KOPT-K1 (cell line): ENCODE results near the gene BABAM2.
"Not testable (repeated sequence)": the region's sequence is repeated elsewhere in the genome, so short reads cannot be mapped to it uniquely, and the experiment has no call there.

Source experiments
- H3K27ac ChIP-seq: fragments of 200-600 bp; sonication (generic); 2 replicates; pipeline ENCODE4 v1.5.1; 2016; ENCODE audit warnings: antibody characterized with exemption, mild to moderate bottlenecking, low read depth, low read length; ENCODE audit not compliant: poor library complexity, severe bottlenecking
- H3K36me3 ChIP-seq: fragments of 200-600 bp; sonication (generic); 2 replicates; pipeline ENCODE4 v1.5.1; 2017; ENCODE audit warnings: antibody characterized with exemption, mild to moderate bottlenecking, low read length, moderate library complexity; ENCODE audit not compliant: insufficient read depth
- H3K9me3 ChIP-seq: fragments of 200-600 bp; sonication (generic); 2 replicates; pipeline ENCODE4 v1.5.1; 2017; ENCODE audit warnings: antibody characterized with exemption, low read length, mild to moderate bottlenecking; ENCODE audit not compliant: insufficient read depth, poor library complexity, severe bottlenecking

Gene BABAM2

DNA sequence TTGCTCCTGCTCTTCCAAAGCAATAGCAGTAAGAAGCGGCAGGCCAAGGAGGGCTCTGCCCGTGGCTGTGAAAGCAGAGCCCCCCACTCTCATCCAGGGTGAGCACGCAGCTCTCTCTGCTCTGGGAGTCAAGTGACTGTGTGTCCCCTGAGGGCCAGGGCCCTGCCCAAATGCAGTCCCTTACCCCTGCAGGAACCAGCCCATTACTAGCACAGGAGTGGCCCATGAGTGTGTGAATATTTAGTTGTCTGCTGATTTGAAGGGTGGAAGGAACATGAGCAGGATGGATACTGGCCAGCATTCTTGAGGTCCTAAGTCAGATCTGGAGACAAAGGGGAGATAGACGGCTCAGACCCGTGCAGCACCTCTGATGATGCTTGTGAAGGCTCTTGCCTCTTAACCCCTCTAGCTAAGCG is 432.5 kb downstream of the BABAM2 start:
- Histone ChIP-seq H3K27ac (no peak overlapping the region), H3K36me3 (no peaks in the 10 kb centered on the region), H3K9me3 (no peaks in the 10 kb centered on the region)

DNA sequence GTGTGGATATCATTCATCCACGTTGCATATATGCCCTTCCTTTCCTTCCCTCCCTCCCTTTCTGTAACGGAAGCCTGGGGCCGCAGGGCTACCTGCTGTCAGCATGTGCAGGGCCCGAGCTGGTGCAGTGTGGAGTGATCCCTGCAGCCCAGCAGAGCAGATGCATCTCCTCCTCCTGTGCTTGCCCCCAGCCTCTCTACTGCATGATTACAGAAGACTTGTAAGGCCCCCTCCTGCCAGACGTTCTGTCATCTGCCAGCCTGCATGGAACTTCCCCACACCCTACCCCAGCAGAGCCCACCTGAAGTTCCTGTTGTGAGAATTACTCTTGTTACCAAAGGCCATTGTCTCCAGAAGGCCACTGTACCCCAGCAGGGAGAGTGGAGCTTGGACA is 434.6 kb downstream of the BABAM2 start:
- Histone ChIP-seq H3K27ac (no peak overlapping the region), H3K9me3 (no peaks in the 10 kb centered on the region), H3K36me3 (no peaks in the 10 kb centered on the region)

DNA sequence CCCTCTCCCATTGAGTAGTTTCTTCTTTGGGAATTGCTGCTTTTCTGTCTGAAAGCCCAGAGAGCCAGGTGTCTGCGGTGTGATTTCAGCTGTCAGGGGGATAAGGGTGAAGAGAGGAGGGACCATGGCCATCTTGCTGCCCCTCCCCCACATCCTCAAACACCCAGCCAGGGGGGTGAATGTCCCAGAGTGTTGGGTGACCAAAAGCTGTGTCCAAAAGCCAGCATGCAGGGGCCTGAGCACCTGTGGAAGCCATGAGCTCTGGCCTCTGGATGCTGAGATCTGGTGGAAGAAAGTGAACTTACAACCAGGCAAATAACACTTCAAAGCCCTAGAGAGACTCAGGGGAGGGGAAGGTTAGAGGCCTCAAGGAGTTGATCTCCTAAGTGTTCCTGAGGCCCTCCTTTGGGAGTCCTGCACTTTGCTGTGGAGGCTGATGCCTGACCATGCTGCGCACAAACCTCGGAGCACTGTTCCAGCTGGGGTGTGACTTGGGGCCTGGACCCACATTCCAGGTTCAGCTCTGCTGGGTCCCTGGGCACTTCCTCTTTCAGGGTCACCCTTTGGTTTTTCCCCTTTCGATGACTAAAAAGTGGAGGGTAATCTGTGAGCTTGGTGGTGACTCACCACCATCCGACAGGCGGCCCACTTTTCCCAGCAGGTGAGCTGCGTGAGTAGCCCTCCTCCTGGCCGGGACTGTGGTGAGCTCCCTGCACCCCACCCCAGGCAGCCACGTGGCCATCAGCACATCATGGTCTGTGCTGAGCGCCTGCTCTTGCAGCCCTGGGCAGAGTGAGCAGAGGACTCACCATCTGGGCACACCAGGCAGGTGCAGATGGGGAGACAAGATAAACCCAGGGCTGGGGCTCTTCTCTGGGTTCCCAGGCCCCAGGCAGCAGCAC is 435.3 kb downstream of the BABAM2 start:
- Histone ChIP-seq H3K27ac (no peak overlapping the region), H3K36me3 (no peaks in the 10 kb centered on the region), H3K9me3 (no peaks in the 10 kb centered on the region)

DNA sequence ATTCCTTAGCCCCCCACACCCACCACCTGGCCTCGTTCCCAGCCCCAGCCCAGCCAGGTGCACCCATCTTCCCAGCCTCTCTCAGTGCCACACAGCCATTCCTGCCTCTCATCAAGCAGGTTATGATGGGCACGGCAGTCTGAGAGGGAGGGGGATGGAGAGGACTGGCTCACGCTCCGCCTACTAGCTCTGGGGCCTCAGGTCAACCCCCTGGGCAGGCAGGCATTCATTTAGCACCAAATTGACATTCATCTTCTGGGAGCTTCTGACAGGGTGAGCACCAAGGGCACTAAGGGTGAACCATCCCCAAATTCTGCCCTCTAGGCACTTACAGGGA is 435.9 kb downstream of the BABAM2 start:
- Histone ChIP-seq H3K9me3 (no peaks in the 10 kb centered on the region), H3K27ac (no peak overlapping the region), H3K36me3 (no peaks in the 10 kb centered on the region)

DNA sequence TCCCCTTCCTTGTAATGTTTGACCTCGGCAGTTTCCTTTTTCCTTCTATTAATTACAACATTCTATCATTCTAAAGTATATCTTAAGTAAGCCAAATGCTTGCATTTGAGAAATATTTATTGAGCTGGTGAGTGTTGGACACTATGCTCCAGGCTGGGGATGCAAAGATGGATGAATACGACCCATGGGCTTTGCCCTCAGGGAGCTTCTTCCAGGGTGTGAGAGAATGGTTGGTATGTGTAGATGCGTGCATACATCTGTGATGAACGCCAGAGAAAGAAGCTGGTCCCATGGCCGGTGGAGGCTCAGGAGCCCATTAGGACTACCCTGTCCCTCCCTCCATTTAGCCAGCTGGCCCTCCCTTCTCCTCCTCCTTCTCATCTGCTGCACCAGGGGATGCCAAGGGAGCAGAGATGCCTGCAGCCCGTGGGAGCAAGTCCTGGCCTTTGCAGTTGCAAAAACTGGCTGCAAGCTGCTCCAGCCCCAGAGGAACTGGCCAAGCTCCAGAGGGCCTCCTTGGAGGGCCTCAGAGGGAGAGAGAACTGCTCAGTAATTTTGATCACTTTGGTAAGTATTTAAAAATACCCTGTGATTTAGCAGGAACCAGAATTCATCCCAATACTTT is 436.5 kb downstream of the BABAM2 start:
- no peak overlapping the region for H3K27ac ChIP-seq

DNA sequence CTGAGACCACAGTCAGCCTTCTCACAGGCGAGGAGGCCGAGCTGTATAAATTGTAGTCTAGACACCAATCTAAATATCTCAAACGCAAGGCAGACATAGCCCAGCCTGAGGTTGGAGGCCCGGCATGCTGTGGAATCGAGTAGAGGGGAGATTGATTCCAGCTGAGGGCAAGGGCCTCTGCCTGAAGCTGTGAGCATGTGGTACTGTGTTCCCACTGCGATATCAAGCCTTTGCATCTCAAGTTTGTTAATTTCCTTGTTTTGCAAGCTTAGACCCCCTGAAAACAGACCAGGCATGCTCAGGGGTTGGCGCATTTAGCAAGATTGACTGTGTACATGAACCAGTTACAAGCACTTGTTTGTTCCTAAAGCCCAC is 437.0 kb downstream of the BABAM2 start:
- Histone ChIP-seq H3K9me3 (no peaks in the 10 kb centered on the region), H3K27ac (no peak overlapping the region), H3K36me3 (no peaks in the 10 kb centered on the region)

More for the DNA sequence above, 436.5 kb downstream of the BABAM2 start:
- no peaks in the 10 kb centered on the region for H3K36me3 ChIP-seq
- no peaks in the 10 kb centered on the region for H3K9me3 ChIP-seq

DNA sequence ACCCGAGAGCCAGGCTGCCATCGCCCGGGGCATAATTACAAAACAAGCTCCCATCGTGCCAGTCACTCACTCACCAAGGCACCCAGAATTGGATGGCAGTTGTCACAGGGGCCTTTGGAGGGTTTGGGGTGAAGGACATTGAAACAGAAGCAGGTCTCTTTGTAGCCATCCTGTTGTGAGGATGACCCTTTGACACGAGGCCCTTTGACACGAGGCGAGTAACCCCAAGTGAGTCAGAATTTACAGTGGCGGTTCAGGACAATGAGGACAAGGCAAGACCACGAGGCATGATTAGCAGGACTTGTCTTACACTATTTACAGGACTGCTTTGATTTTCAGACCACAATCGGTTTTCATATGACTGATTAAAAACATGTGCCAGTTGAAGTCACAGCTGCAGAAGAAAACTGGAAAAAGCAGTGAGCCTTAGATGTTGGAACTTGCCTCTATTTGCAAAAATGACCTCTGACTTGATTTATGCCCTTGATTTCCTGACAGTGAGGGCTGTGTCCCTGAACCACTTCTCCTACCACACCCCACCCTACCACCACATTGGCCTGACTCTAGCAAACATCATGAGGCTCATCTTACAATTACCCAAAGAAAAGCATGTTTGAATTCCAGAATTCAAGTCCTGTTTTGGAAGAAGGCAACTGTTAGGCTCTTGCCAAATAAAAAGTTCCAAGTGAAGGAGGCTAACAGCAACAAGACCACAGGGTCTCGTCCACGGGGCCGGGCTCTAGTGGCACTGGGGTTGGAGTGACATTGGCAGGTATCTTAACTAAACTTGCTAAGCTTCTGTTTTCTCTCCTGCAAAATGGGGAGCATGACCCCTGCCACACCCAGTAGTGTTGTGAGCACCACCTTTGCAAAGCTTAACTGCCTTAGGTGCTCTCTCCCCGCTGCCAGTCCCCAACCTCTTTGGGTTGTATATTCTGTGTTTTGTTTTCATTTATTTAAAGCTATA is 437.7 kb downstream of the BABAM2 start:
- no peaks in the 10 kb centered on the region for H3K9me3 ChIP-seq
- H3K27ac ChIP-seq: no peak overlapping the region
- no peaks in the 10 kb centered on the region for H3K36me3 ChIP-seq

DNA sequence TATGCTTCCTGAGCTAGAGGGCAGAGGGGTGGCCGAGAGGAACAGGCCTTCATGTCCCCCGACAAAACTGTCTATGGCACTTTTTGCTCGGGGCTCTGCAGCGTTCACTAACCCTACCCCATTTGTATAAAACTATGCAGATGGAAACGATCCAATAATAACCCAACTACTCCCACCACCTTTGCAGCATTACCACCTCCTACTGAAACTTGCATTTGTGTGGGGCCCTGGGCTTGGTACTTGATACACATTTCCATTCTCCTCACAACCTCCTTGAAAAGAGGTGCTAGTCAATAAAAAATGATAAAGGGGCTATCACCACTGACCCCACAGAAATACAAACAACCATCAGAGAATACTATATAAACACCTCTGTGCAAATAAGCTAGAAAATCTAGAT is 438.7 kb downstream of the BABAM2 start:
- Histone ChIP-seq H3K9me3 (no peaks in the 10 kb centered on the region), H3K36me3 (no peaks in the 10 kb centered on the region), H3K27ac (no peak overlapping the region)

DNA sequence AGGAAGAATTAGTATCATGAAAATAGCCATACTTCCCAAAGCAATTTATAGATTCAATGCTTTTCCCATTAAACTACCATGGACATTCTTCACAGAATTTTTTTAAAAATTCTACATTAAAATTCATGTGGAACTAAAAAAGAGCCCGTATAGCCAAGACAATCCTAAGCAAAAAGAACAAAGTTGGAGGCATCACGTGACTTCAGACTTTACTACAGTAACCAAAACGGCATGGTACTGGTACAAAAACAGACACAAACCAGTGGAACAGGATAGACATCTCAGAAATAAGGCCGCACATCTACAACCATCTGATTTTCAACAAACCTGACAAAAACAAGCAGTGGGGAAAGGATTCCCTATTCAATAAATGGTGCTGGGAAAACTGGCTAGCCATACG is 440.2 kb downstream of the BABAM2 start:
- H3K27ac ChIP-seq, H3K9me3 ChIP-seq, H3K36me3 ChIP-seq: not testable (repeated sequence)

DNA sequence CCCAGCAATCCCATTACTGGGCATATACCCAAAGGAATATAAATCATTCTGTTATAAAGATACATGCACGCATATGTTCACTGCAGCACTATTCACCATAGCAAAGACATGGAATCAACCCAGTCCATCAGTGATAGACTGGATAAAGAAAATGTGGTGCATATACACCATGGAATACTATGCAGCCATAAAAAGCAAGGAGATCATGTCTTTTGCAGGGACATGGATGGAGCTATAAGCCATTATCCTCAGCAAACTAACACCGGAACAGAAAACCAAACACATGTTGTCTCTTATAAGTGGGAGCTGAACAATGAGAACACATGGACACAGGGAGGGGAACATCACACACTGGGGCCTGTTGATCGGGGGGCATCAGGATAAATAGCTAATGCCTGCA is 441.3 kb downstream of the BABAM2 start:
- H3K9me3 ChIP-seq, H3K27ac ChIP-seq, H3K36me3 ChIP-seq: not testable (repeated sequence)

DNA sequence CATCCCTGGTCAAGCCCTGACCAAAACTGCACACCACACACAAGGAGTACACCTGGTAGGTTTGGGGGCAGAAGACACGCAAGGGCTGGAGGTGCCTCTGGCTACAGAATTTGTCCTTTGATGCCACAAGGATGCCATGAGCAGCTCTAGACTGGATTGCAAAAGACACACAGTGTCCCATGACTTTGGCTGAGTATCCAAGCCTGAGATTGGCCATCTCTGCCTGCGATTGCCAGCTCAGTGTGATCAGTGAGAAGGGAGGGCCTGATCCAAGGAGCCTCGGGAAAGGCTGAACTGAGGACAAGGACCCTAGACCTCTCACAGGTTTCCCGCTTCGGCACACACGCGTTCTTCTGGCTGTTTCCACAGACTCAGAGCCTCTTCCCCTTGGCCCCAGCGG is 442.2 kb downstream of the BABAM2 start:
- no peak overlapping the region for H3K27ac ChIP-seq
- no peaks in the 10 kb centered on the region for H3K9me3 ChIP-seq
- no peaks in the 10 kb centered on the region for H3K36me3 ChIP-seq

DNA sequence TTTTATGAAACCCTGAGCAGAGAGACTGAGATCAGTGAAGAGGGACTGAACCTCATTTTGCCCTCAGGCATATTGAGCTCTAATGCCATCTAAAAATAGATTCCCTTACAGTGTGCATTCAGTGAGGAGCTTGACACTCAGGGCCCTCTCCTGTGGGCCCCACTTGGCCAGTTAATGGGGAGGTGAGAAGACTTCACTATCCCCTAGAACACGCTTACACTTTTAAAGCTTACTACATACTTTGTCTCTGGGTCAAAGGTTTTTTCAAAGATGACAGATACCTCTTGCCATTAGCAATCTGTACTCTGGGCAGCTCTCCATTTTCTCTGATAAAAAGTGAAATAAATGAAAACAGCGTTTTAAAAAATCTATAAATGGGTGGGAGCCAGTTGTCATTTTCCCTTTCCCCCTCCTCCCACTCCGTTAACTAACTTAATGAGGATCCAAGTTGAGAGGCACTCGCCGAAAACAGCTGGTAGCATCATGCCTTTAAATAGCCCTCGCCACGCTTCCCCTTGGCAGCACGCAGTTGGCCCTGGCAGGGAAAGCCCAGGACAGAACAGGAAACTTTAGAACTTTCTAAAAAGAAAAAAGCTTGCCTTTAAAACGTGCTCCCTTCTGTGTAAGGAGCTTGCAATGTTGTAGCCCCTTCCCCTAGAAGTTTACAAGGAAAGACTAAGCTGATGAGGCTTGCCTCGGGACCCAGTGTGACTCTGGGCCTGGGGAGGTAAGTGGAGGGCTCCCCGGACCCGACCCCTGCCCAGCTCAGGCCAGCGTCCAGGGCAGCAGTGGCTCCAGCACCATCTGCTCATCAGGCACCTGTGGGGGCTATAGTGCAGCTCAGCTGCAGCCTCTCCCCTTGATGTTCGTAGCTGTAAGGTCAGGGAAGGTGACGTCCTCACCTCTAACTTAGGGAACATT is 443.3 kb downstream of the BABAM2 start:
- Histone ChIP-seq H3K9me3 (no peaks in the 10 kb centered on the region), H3K27ac (no peak overlapping the region), H3K36me3 (no peaks in the 10 kb centered on the region)

DNA sequence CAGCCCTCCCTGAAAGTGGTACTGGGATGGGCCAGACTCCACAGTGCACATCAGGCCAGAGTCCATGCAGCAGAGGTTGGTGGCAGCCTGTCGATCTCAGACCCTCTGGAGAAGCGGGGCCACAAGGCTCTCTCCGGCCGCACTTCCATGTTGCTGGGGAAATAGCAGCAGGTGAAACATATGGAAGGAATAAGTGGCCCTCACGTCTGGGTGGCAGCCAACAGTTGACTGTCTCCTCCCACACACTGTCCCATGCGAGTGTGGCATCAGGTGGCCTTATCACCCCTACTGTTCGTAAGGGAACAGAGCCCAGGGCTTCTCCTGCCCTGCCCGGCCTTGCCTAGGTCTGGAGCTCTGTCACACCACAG is 444.0 kb downstream of the BABAM2 start:
- no peaks in the 10 kb centered on the region for H3K9me3 ChIP-seq
- H3K36me3 ChIP-seq: no peaks in the 10 kb centered on the region
- no peak overlapping the region for H3K27ac ChIP-seq

DNA sequence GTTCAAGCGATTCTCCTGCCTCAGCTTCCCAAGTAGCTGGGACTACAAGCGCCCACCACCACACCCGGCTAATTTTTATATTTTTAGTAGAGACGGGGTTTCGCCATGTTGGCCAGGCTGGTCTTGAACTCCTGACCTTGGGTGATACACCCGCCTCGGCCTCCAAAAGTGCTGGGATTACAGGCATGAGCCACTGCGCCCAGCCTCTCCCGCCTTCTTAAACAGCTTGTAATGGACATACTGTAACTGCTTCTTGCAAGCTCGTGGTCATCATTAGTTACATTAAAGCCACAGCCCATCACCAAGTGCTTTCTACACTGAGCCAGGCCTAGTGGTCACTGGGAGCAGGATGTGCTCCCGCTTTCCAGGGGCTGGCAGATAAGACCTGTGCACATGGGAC is 444.7 kb downstream of the BABAM2 start:
- not testable (repeated sequence) for H3K9me3 ChIP-seq, H3K27ac ChIP-seq, H3K36me3 ChIP-seq
